Calu3 (cell line): ENCODE measurements around the gene PTPRF. TPM values are rescaled to one million over a fixed set of nuclear protein-coding genes. Genes with fewer than 3 reads are reported as not detected.

Experiments
- BruUV-seq: library from RNA; stranded (reverse); fragments of 400-500 nt; replicated peaks from 2 replicates; lab custom pipeline; 2021; lab: Mats Ljungman, UMichigan
- CTCF ChIA-PET: fragments of 300-600 bp; sonication (Branson Sonifier 250); formaldehyde crosslinking; loops from one replicate; lab custom pipeline; 2022; ENCODE audit warnings: antibody characterized with exemption; lab: Charles Lee
- DNase-seq: peaks from one replicate; pipeline ENCODE4 v3.0.0; 2022
- H3K27ac Mint-ChIP-seq: one replicate; pipeline ENCODE4 v1.8.0; 2022; ENCODE audit warnings: mixed read lengths; ENCODE audit not compliant: unreplicated experiment
- H3K27me3 Mint-ChIP-seq: one replicate; pipeline ENCODE4 v1.8.0; 2022; ENCODE audit warnings: mixed read lengths; ENCODE audit not compliant: unreplicated experiment
- H3K36me3 Mint-ChIP-seq: one replicate; pipeline ENCODE4 v1.8.0; 2022; ENCODE audit warnings: mild to moderate bottlenecking, moderate library complexity, mixed read lengths; ENCODE audit not compliant: insufficient read depth, unreplicated experiment
- H3K4me1 Mint-ChIP-seq: one replicate; pipeline ENCODE4 v1.8.0; 2022; ENCODE audit warnings: mild to moderate bottlenecking, low read depth, mixed read lengths; ENCODE audit not compliant: unreplicated experiment
- H3K4me3 Mint-ChIP-seq: one replicate; pipeline ENCODE4 v1.8.0; 2022; ENCODE audit warnings: mild to moderate bottlenecking, low read depth, moderate library complexity, mixed read lengths; ENCODE audit not compliant: unreplicated experiment
- H3K9me3 Mint-ChIP-seq: one replicate; pipeline ENCODE4 v1.8.0; 2022; ENCODE audit warnings: low read depth, mixed read lengths; ENCODE audit not compliant: unreplicated experiment
- CTCF ChIP-seq: fragments of 200-600 bp; IDR thresholded peaks from one replicate; pipeline ENCODE4 v1.8.0; 2022; ENCODE audit warnings: antibody characterized with exemption; ENCODE audit not compliant: unreplicated experiment
- intact Hi-C: fragments of 100-400 bp; cut with micrococcal nuclease; formaldehyde crosslinking; loops from one replicate; pipeline ENCODE4 v1.10.0; 2022; ENCODE audit not compliant: unreplicated experiment
- total RNA-seq: library from RNA; stranded (reverse); gene quantifications from 2 replicates; pipeline ENCODE4 v1.2.3, GENCODE V29; 2022

Gene PTPRF
- total RNA-seq, 1 experiment from 2014 or later = 318 TPM

- intact Hi-C loops = no loop called here
- TSS peak; percentile 24 for BruUV-seq
- CTCF ChIA-PET = no interaction called here
Measured at GRCh38 chr1:43619314-43619790, 88.7 kb downstream of the PTPRF start.

GRCh38 chr1:43619996-43620920 is 89.6 kb downstream of the PTPRF start:
- Mint-ChIP-seq H3K9me3 (no peaks in the 10 kb centered on the region), H3K36me3 (peaks cover 44% of the 10 kb centered on the region), H3K27me3 (no peaks in the 10 kb centered on the region), H3K27ac (no peak overlapping the region), H3K4me1 (no peaks in the 10 kb centered on the region), H3K4me3 (no peak overlapping the region)
- BruUV-seq = no TSS peak
- TF ChIP-seq CTCF = no peak
- no peak for DNase-seq
- CTCF ChIA-PET = no interaction called here
- intact Hi-C loops = no loop called here

More at GRCh38 chr1:43619314-43619790, 88.7 kb downstream of the PTPRF start:
- H3K4me1 Mint-ChIP-seq = no peaks in the 10 kb centered on the region
- no peaks in the 10 kb centered on the region for H3K9me3 Mint-ChIP-seq
- no peak for TF ChIP-seq CTCF
- no peak overlapping the region for H3K27ac Mint-ChIP-seq
- DNase-seq = no peak
- peaks cover 43% of the 10 kb centered on the region for H3K36me3 Mint-ChIP-seq
- H3K27me3 Mint-ChIP-seq = no peaks in the 10 kb centered on the region
- no peak overlapping the region for H3K4me3 Mint-ChIP-seq

GRCh38 chr1:43620956-43621355 is 90.3 kb downstream of the PTPRF start:
- Mint-ChIP-seq H3K9me3 (no peaks in the 10 kb centered on the region), H3K27ac (no peak overlapping the region), H3K4me3 (no peak overlapping the region), H3K27me3 (no peaks in the 10 kb centered on the region), H3K4me1 (no peaks in the 10 kb centered on the region), H3K36me3 (peaks cover 43% of the 10 kb centered on the region)
- CTCF ChIA-PET = no interaction called here
- BruUV-seq = no TSS peak
- no peak for DNase-seq
- intact Hi-C loops = no loop called here
- no peak for TF ChIP-seq CTCF

- DNase-seq = no peak
- intact Hi-C loops = no loop called here
- no peak for TF ChIP-seq CTCF
- no peaks in the 10 kb centered on the region for H3K27me3 Mint-ChIP-seq
- H3K4me1 Mint-ChIP-seq = no peaks in the 10 kb centered on the region
- H3K4me3 Mint-ChIP-seq = no peak overlapping the region
- H3K36me3 Mint-ChIP-seq = peaks cover 43% of the 10 kb centered on the region
- no TSS peak for BruUV-seq
- no peaks in the 10 kb centered on the region for H3K9me3 Mint-ChIP-seq
- H3K27ac Mint-ChIP-seq = no peak overlapping the region
- CTCF ChIA-PET = no interaction called here
Measured at GRCh38 chr1:43621386-43621785, 90.7 kb downstream of the PTPRF start.
